Urinary bladder (tissue), 4 donors: ENCODE measurements around the gene LMNA. TPM values are rescaled to one million over a fixed set of nuclear protein-coding genes. Genes with fewer than 3 reads are reported as not detected.

Experiments used
- DNase-seq: peaks from one replicate; pipeline ENCODE4 v3.0.0-alpha.2; 2015; ENCODE audit errors: extremely low spot score
- H3K27ac ChIP-seq: one replicate; pipeline ENCODE4 v1.5.1; 2013; ENCODE audit warnings: low read depth, mild to moderate bottlenecking, moderate library complexity
- H3K36me3 ChIP-seq: one replicate; pipeline ENCODE4 v1.6.1; 2013; ENCODE audit warnings: mild to moderate bottlenecking, moderate library complexity; ENCODE audit not compliant: insufficient read depth
- H3K4me1 ChIP-seq: one replicate; pipeline ENCODE4 v1.6.1; 2013; ENCODE audit warnings: mild to moderate bottlenecking, moderate library complexity; ENCODE audit not compliant: insufficient read depth
- H3K4me3 ChIP-seq: one replicate; pipeline ENCODE4 v1.5.1; 2013; ENCODE audit warnings: low read depth, low read length
- WGBS: extraction: QIAGEN DNeasy Blood & Tissue Kit; methylation state at CpG from one replicate; pipeline ENCODE4 v1.1.7; 2013; 5-methylcytosine and 5-hydroxymethylcytosine counted together
- polyA plus RNA-seq: library from polyadenylated mRNA; stranded (reverse); fragments of 200-250 nt; gene quantifications from one replicate; pipeline ENCODE4 v1.2.3, GENCODE V29; 2013
- total RNA-seq: library from RNA; depleted of rRNA; stranded (reverse); fragments of >200 nt; gene quantifications from one replicate; pipeline ENCODE4 v1.2.3, GENCODE V29; 2014
- donor health status: healthy with polysubstance abuse.
- donor health status: healthy.

LMNA gene
- total and polyA plus RNA-seq, 2 donors, result 224 to 306 TPM

- Histone ChIP-seq H3K4me3 (no peak overlapping the region), H3K36me3 (no peaks in the 10 kb centered on the region), H3K4me1 (no peaks in the 10 kb centered on the region), H3K27ac (no peak overlapping the region)
- WGBS, result 59% methylated on average over 12 of the region's 12 CpGs
- no peak for DNase-seq
Observed at GRCh38 chr1:156155756-156156510, 41.4 kb downstream of the LMNA start.

DNA sequence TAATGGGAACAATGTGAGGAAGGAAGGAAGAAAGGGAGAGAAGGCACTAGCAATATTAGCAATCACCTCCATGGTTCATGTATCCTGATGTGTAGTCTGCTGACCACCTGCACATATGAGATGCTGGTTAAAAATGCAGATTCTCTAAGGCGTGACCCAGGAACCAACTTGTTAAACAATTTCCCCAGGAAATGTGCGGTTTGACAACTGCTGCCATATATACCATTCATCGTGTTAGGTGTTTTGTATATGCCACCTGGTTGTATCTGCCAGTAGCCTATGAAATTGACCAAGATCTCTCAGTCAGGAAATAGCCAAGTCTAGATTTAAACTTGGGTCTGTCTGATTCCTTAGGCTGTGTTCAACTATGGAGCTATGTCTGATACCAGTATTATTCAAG is 43.0 kb downstream of the LMNA start:
- 88% methylated on average over 3 of the region's 3 CpGs for WGBS
- Histone ChIP-seq H3K4me3 (no peak overlapping the region), H3K4me1 (no peaks in the 10 kb centered on the region), H3K36me3 (no peaks in the 10 kb centered on the region), H3K27ac (no peak overlapping the region)
- DNase-seq, result no peak

DNA sequence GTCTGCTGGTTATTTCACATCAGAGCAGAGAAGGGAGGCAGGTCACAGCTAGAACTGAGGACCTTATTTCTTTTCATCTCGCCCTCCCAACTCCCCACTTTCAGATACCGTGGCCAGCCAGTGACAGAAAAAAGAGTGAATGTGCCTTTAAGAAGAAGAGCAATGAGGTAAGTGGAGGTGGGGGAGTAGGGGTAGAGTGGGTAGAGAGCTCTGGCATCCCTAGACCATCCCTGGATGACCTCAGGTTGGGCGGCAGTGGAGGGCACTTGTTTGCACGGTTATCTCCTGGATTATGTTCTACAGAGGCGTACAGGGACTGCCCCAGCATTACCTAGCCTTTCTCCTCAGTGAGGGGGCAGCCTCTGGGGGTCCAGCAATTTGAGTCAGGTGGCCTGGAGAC is 43.5 kb downstream of the LMNA start:
- Histone ChIP-seq H3K4me1 (no peaks in the 10 kb centered on the region), H3K4me3 (no peak overlapping the region), H3K36me3 (no peaks in the 10 kb centered on the region), H3K27ac (no peak overlapping the region)
- 80% methylated on average over 5 of the region's 5 CpGs for WGBS
- no peak for DNase-seq

GRCh38 chr1:156160000-156160742 is 45.7 kb downstream of the LMNA start:
- DNase-seq, result no peak
- H3K4me3 ChIP-seq, result no peak overlapping the region
- no peaks in the 10 kb centered on the region for H3K4me1 ChIP-seq
- H3K36me3 ChIP-seq, result no peaks in the 10 kb centered on the region
- 57% methylated on average over 13 of the region's 13 CpGs for WGBS
- no peak overlapping the region for H3K27ac ChIP-seq

DNA sequence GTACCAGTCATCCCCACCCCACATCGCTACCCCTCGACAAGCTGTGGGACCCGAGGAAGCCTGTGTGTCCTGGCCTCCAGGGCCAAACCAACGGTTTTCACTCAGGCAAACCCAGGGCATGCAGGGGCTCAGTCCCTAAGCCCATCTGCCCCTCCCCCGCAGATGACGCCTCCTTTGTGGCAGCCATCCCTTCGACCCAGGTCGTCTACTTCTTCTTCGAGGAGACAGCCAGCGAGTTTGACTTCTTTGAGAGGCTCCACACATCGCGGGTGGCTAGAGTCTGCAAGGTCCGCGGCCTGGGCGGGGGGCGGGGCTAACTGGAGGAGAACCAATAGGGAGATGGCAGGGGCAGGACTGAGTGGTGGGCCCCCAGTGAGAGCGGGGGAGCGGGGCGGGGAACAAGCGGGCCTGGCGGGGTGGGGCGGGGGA is 46.2 kb downstream of the LMNA start:
- peak; percentile 61 for DNase-seq
- H3K4me3 ChIP-seq, result peak overlapping the region; percentile 32
- 8% methylated on average over 22 of the region's 22 CpGs for WGBS
- H3K4me1 ChIP-seq, result no peaks in the 10 kb centered on the region
- no peak overlapping the region for H3K27ac ChIP-seq
- H3K36me3 ChIP-seq, result no peaks in the 10 kb centered on the region

- WGBS, result 65% methylated on average over 5 of the region's 5 CpGs
- Histone ChIP-seq H3K4me1 (no peaks in the 10 kb centered on the region), H3K4me3 (no peak overlapping the region), H3K36me3 (no peaks in the 10 kb centered on the region), H3K27ac (no peak overlapping the region)
- DNase-seq, result no peak
Observed at GRCh38 chr1:156162430-156163037, 48.0 kb downstream of the LMNA start.

GRCh38 chr1:156163712-156164111 is 49.2 kb downstream of the LMNA start:
- no peak overlapping the region for H3K4me3 ChIP-seq
- no peak for DNase-seq
- WGBS, result 96% methylated on average over 1 of the region's 1 CpG
- H3K4me1 ChIP-seq, result no peaks in the 10 kb centered on the region
- H3K36me3 ChIP-seq, result no peaks in the 10 kb centered on the region
- H3K27ac ChIP-seq, result no peak overlapping the region

DNA sequence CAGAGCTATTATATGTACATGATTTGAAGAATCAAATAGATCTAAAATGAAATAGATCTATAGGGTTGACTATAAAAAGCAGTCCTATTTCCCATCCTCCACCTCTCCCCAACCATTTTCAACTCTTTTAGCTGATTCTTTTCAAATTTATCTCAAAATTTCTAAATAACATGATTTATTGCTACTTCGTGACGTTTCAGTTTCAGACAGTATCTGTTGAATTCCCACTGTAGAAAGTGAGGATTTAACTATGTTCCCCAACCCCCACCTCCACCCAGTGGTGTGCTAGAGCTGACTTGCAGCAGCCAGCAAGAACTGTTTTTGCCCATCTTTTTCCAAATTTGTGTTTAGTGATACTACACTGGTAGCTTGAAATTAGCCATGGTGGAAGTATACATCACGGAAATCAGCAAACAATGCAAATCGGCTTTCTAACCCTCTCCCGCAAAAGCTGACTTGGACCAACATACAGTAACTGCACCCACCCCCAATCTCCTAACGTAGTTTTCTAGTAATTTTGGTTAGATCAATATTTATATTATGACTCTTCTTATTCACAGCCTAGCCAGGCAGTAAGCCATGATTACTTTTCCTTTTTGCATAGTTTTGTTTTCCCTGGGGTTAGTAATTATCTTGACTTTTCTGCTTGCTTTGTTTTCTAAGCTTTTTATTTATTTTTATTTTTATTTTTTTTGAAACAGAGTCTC is 49.8 kb downstream of the LMNA start:
- WGBS, result 83% methylated on average over 6 of the region's 6 CpGs
- no peak overlapping the region for H3K27ac ChIP-seq

DNA sequence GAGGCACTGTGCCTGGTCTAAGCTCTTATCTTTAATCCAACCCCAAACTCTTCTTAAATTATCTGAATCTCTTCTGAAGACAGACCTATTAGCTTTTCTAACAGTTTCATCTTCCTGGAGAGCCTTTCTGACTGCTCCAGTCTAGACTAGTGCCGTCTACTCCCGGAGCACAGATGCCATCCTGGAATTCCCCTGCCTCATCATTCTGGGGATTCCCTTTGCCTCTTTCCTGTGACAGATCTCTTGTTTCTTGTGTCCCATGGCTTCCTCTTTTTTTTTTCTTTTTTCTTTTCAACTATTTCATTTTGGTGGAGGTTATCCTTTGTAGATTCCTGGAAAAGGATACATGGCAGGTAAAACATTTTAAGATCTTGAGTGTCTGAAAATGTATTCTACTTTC is 50.6 kb downstream of the LMNA start:
- WGBS, result 78% methylated on average over 2 of the region's 2 CpGs
- H3K36me3 ChIP-seq, result no peaks in the 10 kb centered on the region
- no peaks in the 10 kb centered on the region for H3K4me1 ChIP-seq
- no peak overlapping the region for H3K27ac ChIP-seq
- H3K4me3 ChIP-seq, result no peak overlapping the region
- no peak for DNase-seq

More for the DNA sequence above, 49.8 kb downstream of the LMNA start:
- H3K4me1 ChIP-seq, result no peaks in the 10 kb centered on the region
- no peaks in the 10 kb centered on the region for H3K36me3 ChIP-seq
- DNase-seq, result no peak
- H3K4me3 ChIP-seq, result no peak overlapping the region

DNA sequence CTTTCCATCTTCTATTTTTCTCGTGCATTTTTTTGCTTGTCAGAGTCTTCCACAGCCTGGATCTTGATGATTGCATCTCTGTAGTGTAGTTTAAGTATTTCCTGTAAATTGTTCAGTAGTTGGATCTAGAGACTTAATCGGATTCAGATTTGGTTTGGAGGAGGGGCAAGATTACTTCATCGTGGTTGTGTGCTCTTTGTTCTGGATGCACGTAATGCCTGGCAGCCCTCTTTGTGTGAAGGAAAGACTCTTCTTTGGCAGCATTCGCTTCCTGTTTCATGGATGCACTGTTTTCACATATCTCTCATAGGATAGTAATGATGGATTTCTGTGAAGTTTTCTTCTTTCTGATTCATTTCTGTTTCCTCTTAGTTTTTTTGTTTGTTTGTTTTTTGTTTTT is 53.0 kb downstream of the LMNA start:
- no peaks in the 10 kb centered on the region for H3K36me3 ChIP-seq
- H3K4me1 ChIP-seq, result no peaks in the 10 kb centered on the region
- no peak overlapping the region for H3K27ac ChIP-seq
- no peak for DNase-seq
- no peak overlapping the region for H3K4me3 ChIP-seq
- WGBS, result 75% methylated on average over 5 of the region's 5 CpGs

DNA sequence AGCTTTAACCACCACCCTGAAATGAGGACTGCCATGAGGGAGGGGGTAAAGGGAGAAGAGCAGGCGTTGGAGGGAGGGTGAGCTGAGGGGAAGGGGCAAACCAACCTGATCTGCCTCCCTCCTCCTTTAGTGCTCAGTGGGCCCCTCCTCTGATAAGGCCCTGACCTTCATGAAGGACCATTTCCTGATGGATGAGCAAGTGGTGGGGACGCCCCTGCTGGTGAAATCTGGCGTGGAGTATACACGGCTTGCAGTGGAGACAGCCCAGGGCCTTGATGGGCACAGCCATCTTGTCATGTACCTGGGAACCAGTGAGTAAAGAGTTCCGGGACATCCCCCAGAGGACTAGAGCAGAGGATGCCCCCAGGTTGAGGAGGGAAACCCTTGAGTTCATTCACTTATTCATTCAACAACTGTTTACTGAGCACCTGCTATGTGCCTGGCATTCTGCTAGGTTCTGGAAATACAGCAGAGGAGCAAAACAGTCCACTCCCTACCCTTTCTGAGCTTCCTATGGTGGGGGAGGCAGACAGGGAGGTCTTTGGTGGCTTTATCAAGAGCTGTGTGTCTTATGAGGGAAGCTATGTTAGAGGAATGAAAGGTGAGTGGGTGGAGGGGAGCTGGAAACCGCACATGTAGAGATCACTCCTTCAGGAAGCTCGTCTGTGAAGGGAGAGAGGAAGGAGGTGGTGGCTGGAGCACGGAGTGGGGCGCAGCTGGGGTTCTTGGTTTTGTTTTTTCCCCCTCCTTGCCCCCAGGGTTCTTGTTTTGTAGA is 58.4 kb downstream of the LMNA start:
- no peaks in the 10 kb centered on the region for H3K4me1 ChIP-seq
- WGBS, result 84% methylated on average over 9 of the region's 9 CpGs
- DNase-seq, result no peak
- no peak overlapping the region for H3K4me3 ChIP-seq
- no peaks in the 10 kb centered on the region for H3K36me3 ChIP-seq
- H3K27ac ChIP-seq, result no peak overlapping the region

- Histone ChIP-seq H3K27ac (no peak overlapping the region), H3K4me1 (no peaks in the 10 kb centered on the region), H3K36me3 (no peaks in the 10 kb centered on the region), H3K4me3 (no peak overlapping the region)
- WGBS, result 89% methylated on average over 12 of the region's 12 CpGs
- DNase-seq, result no peak
Observed at GRCh38 chr1:156176610-156177210, 62.2 kb downstream of the LMNA start.
